ENCODE data around the gene LRP1B.

The LRP1B gene

GRCh38 chr2:141633132-141633531, 497.7 kb downstream of the LRP1B start:
- TF ChIP-seq EGR1 (IDR thresholded peaks at IDR 0.05), result no peak
- no peak for TF ChIP-seq TCF12 (IDR thresholded peaks at IDR 0.05; ENCODE audit: low read depth)
- no peak for TF ChIP-seq TAF1 (IDR thresholded peaks at IDR 0.05; ENCODE audit: low read depth)
- TF ChIP-seq, protein P1, sequence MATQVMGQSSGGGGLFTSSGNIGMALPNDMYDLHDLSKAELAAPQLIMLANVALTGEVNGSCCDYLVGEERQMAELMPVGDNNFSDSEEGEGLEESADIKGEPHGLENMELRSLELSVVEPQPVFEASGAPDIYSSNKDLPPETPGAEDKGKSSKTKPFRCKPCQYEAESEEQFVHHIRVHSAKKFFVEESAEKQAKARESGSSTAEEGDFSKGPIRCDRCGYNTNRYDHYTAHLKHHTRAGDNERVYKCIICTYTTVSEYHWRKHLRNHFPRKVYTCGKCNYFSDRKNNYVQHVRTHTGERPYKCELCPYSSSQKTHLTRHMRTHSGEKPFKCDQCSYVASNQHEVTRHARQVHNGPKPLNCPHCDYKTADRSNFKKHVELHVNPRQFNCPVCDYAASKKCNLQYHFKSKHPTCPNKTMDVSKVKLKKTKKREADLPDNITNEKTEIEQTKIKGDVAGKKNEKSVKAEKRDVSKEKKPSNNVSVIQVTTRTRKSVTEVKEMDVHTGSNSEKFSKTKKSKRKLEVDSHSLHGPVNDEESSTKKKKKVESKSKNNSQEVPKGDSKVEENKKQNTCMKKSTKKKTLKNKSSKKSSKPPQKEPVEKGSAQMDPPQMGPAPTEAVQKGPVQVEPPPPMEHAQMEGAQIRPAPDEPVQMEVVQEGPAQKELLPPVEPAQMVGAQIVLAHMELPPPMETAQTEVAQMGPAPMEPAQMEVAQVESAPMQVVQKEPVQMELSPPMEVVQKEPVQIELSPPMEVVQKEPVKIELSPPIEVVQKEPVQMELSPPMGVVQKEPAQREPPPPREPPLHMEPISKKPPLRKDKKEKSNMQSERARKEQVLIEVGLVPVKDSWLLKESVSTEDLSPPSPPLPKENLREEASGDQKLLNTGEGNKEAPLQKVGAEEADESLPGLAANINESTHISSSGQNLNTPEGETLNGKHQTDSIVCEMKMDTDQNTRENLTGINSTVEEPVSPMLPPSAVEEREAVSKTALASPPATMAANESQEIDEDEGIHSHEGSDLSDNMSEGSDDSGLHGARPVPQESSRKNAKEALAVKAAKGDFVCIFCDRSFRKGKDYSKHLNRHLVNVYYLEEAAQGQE (IDR thresholded peaks at IDR 0.05; ENCODE audit: low read depth), result no peak
- no peak for TF ChIP-seq NFIC (IDR thresholded peaks at IDR 0.05)
- TF ChIP-seq FOXM1 (IDR thresholded peaks at IDR 0.05; ENCODE audit: borderline replicate concordance, low read depth), result no peak
- TF ChIP-seq EP300 (IDR thresholded peaks at IDR 0.05; ENCODE audit: borderline replicate concordance), result no peak
- no peak for TF ChIP-seq TEAD4 (IDR thresholded peaks at IDR 0.05)
- TF ChIP-seq YY1 (IDR thresholded peaks at IDR 0.05; ENCODE audit: low read depth), result no peak
- no peak for TF ChIP-seq CREB1 (IDR thresholded peaks at IDR 0.05; ENCODE audit: low read depth)

GRCh38 chr2:141630407-141630930, 500.3 kb downstream of the LRP1B start:
- TF ChIP-seq CEBPB (IDR thresholded peaks at IDR 0.05) (no peak), TCF12 (IDR thresholded peaks at IDR 0.05; ENCODE audit: low read depth) (no peak), NFIC (IDR thresholded peaks at IDR 0.05) (no peak), TEAD4 (IDR thresholded peaks at IDR 0.05) (no peak)
- TF ChIP-seq, protein P2, sequence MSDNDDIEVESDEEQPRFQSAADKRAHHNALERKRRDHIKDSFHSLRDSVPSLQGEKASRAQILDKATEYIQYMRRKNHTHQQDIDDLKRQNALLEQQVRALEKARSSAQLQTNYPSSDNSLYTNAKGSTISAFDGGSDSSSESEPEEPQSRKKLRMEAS (IDR thresholded peaks at IDR 0.05), result no peak

DNA sequence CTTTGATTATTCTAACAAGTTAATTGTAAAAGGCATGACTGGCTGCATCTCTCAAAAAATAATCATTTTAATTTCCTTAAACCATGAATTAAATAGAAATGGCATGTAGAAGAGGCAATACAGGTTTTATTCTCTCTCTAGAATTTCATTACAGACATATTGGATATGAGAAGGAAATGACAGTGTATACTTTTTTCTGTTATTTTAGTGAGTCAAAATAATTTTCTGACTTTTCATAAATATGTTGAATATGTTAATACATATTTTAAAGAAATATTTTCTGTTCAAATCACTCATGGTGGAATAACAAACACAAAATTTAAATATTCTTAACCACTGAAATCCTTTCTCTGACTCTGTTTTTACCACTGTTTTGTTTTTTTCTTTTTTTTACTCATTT, 510.4 kb downstream of the LRP1B start:
- TF ChIP-seq, protein P2 (IDR thresholded peaks at IDR 0.05), result no peak
- TF ChIP-seq CREB1 (IDR thresholded peaks at IDR 0.05; ENCODE audit: low read depth) (no peak), CEBPB (IDR thresholded peaks at IDR 0.05) (no peak), ZBTB7A (IDR thresholded peaks at IDR 0.05; ENCODE audit: low read depth) (no peak), YY1 (IDR thresholded peaks at IDR 0.05; ENCODE audit: low read depth) (no peak), NFIC (IDR thresholded peaks at IDR 0.05) (no peak), FOXM1 (IDR thresholded peaks at IDR 0.05; ENCODE audit: borderline replicate concordance, low read depth) (no peak), EP300 (IDR thresholded peaks at IDR 0.05; ENCODE audit: borderline replicate concordance) (no peak), RAD21 (IDR thresholded peaks at IDR 0.05; ENCODE audit: low read depth) (no peak), TEAD4 (IDR thresholded peaks at IDR 0.05) (no peak), TCF12 (IDR thresholded peaks at IDR 0.05; ENCODE audit: low read depth) (no peak), TAF1 (IDR thresholded peaks at IDR 0.05; ENCODE audit: low read depth) (no peak), USF1 (IDR thresholded peaks at IDR 0.05) (no peak), EGR1 (IDR thresholded peaks at IDR 0.05) (no peak)
- TF ChIP-seq, protein P1 (IDR thresholded peaks at IDR 0.05; ENCODE audit: low read depth), result no peak

GRCh38 chr2:141618457-141618856, 512.4 kb downstream of the LRP1B start:
- TF ChIP-seq RAD21 (IDR thresholded peaks at IDR 0.05; ENCODE audit: low read depth) (no peak), CEBPB (IDR thresholded peaks at IDR 0.05) (no peak), EGR1 (IDR thresholded peaks at IDR 0.05) (no peak), TAF1 (IDR thresholded peaks at IDR 0.05; ENCODE audit: low read depth) (no peak), ZBTB7A (IDR thresholded peaks at IDR 0.05; ENCODE audit: low read depth) (no peak), FOXM1 (IDR thresholded peaks at IDR 0.05; ENCODE audit: borderline replicate concordance, low read depth) (no peak), YY1 (IDR thresholded peaks at IDR 0.05; ENCODE audit: low read depth) (no peak), EP300 (IDR thresholded peaks at IDR 0.05; ENCODE audit: borderline replicate concordance) (no peak), TEAD4 (IDR thresholded peaks at IDR 0.05) (no peak), USF1 (IDR thresholded peaks at IDR 0.05) (no peak), CREB1 (IDR thresholded peaks at IDR 0.05; ENCODE audit: low read depth) (no peak), NFIC (IDR thresholded peaks at IDR 0.05) (no peak), TCF12 (IDR thresholded peaks at IDR 0.05; ENCODE audit: low read depth) (no peak)
- TF ChIP-seq, protein P1 (IDR thresholded peaks at IDR 0.05; ENCODE audit: low read depth), result no peak
- TF ChIP-seq, protein P2 (IDR thresholded peaks at IDR 0.05), result no peak

Measured in Ishikawa (cell line).